Tibial nerve (tissue), 4 donors: ENCODE measurements around the gene ADCY4.

Experiments used
- CTCF ChIP-seq, 5 experiments: fragments of 200-600 bp in 3 of 5; fragments of 450-650 bp in 2 of 5; sonication (generic) in 3 of 5; IDR thresholded peaks; one replicate each; pipeline ENCODE4 v1.5.1; 2016 to 2019; ENCODE audit warnings: antibody characterized with exemption in 5 of 5, mild to moderate bottlenecking in 3 of 5, moderate library complexity in 2 of 5
- EP300 ChIP-seq, 2 donors: sonication (generic); formaldehyde crosslinking; IDR thresholded peaks; one replicate each; pipeline ENCODE4 v1.6.1; 2017; ENCODE audit warnings: antibody characterized with exemption in 2 of 2, mild to moderate bottlenecking in 1 of 2

GRCh38 chr14:24298892-24299254 lies 36.0 kb downstream of the ADCY4 start:
- no peak for TF ChIP-seq EP300 (IDR thresholded peaks at IDR 0.05)
- no peak for TF ChIP-seq CTCF (IDR thresholded peaks at IDR 0.05)
